NCI-H1417 treated with DMSO at 0.1 percent for 48 hours (cell line): ENCODE results near the gene ZNF438.
A peak's percentile ranks its signal among the peaks of the same experiment; 100 is the strongest.
"Not testable (repeated sequence)": the region's sequence is repeated elsewhere in the genome, so short reads cannot be mapped to it uniquely, and the experiment has no call there.

Experiments
- DNase-seq: peaks from one replicate; lab custom pipeline; 2025; lab: John Stamatoyannopoulos, UW

Gene ZNF438

DNA sequence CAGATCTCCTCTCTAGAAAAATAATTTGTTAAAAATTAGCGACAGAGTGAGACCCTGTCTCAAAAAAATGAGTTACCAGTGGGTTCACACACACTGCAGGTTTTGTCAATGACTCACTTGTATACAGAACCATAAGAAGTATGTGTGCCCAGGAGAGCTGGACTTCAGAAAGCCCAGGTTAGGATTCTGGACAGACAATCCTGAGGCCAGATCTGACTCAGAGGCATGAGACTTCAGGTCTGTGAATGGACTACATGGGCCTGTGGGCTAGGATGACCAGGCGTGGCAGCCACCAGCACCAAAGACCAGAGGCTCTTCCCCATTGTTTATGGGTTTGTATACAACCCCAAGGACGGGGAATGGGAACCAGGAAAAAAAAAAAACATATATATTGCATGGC lies 9.3 kb upstream of the ZNF438 start:
- no peak for DNase-seq

DNA sequence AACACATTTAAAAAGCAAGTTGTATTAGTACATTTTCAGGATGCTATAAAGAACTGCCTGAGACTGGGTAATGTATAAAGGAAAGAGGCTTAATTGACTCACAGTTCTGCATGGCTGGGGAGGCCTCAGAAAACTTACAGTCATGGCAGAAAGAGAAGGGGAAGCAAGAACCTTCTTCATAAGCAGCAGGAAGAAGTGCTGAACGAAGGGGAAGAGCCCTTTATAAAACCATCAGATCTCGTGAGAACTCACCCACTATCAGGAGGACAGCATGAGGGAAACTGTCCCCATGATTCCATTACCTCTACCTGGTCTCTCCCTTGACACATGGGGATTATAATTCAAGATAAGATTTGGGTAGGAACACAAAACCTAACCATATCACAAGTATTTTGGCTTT lies 7.3 kb upstream of the ZNF438 start:
- not testable (repeated sequence) for DNase-seq

DNA sequence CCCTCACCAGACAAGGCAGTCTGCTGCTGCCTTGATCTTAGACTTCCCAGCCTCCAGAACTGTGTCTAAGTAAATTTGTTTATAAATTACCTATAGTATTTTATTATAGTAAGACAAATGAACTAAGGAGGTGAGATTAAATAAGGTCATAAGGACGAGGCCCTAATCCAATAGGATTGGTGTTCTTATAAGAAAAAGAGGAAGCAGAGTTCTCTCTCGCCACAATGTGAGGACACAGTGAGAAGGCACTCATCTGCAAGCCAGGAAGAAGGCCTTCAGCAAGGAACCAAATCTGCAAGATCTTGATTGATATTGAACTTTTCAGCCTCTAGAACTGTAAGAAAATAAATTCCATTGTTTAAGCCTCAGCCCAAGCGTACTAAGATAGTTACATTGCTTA lies 6.1 kb upstream of the ZNF438 start:
- DNase-seq = no peak

DNA sequence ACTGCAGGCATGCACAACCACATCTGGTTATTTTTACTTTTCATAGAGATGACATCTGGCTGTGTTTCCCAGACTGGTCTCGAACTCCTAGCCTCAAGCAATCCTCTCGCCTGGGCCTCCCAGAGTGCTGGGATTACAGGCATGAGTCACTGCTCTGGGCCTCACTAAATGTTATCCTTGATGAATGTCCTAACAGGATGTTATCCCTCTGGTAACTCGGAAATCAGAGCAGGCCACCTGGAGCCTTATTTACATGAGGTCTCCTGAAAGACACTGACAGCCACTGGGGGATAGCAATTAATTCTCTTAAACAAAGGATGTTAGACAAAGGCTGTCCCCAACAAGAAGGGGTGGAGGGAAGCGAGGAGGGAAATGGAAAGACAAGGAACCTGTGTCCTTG lies 4.5 kb upstream of the ZNF438 start:
- DNase-seq = no peak

DNA sequence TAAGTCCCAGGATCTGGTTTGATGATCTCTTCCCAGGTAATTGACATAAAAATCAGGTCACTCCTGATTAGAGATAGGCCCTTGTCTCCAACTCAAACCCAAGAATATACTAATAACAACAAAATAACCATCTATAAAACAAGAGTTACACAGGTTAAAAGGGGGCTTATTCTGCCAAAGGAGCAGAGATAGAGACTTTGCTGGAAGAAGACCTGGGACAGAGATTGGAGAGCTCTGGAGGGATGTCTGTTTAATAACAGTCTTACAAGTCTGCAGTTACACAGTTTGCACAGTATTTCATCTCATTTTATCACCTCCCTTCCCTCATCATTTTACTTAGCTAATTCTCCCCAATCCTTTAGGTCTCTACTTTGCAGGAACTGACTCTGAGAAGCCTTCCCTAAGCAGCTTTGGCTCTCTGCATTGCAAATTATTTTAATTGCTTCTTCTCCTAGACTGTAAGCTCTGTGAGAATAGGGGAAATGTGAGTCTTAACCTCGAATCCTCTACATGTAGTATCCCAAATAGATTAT lies 3.7 kb upstream of the ZNF438 start:
- DNase-seq = no peak

GRCh38 chr10:31034098-31034909 lies 2.6 kb upstream of the ZNF438 start:
- DNase-seq = no peak

DNA sequence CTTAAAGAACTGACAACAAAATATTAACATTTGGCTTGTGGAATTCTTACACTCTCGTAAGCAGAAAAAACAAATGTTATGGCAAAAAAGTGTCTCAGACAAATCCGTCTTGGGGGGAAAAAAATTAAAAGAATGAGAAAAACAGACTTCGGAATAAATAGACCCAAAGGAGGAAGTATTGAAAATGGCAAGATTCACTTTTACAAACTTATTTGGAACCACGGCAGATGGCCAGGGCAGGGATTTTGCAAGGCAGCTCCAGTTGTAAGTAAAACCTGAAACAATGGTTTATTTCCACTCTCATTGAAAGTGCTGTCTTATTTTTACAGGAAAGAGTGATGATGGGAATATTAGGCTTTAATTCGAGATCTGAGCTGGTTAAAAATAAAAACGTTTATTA lies 1.5 kb upstream of the ZNF438 start:
- no peak for DNase-seq

DNA sequence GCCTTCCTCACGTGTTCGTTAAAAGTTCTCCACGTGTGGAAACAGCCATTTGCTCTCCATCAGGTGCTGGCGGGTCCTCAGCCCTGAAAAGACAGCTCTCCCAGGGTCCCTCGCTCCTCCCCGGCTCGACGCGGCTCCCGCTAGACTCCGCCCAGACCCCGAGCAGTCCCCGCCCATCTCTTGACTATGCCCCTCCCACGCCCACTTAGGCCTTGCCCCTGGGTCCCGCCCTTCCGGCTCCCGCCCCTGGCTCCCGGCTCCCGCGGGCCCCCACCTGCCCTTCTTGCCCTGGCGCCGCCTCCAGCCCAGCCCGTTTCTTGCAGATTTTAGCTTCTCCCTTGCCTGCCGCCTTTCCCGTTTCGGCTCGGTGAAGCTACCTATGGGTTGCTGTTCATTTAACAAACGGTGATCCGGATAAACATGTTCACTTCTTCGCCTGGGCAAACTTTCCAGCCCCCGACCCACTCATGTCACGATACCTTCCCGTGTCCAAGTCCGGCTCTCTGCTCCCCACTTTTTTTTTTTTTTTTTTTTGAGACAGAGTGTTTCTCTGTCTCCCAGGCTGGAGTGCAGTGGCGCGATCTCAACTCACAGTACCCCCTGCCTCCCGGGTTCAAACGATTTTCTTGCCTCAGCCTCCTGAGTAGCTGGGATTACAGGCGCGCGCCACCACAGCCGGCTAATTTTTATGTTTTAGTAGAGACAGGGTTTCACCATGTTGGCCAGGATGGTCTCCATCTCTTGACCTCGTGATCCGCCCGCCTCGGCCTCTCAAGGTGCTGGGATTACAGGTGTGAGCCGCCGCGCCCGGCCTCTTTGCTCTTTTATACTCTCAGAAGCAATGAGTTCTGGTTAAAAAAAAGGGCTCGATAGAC lies 830 bp upstream of the ZNF438 start:
- DNase-seq = peak; percentile 55

- no peak for DNase-seq
These were observed 484 bp downstream of the ZNF438 start for GRCh38 chr10:31031205-31031557.

DNA sequence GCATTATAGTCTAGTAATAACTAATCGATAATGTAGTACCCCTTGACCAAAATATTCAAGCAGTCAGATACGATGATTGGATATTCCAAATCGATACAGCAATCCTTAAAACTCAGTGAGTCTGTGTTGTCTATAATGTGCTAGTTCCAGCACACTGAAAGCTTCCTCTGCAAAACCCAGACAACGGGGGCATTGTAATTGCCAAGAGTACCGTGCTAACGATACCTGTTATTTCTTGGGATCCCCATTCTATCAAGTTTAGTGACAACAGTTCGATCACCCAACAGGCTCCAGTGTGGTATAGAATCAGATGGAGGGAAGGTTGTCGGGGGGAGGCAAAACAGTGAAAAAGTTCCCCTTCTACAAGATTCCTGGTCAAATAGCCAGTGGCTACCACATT lies 865 bp downstream of the ZNF438 start:
- no peak for DNase-seq

GRCh38 chr10:31030260-31030659 lies 1.4 kb downstream of the ZNF438 start:
- no peak for DNase-seq

DNA sequence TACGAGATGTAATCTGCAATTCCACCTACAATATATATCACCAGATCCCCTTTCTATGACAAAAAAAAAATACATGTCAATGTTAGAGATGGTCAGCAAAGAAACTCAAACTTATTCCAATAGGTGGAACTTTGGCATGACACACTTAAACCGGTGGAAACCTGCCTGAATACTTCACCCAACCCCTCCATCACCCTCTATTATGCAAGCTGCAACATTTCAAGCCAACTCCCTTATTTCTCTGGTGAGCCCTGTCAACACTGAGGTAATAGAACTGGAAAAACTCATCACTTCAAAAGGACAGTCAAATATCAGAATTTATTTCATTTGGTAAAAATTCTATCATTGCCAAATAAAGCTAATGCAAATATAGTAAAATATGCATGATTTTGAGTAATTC lies 3.6 kb downstream of the ZNF438 start:
- no peak for DNase-seq

DNA sequence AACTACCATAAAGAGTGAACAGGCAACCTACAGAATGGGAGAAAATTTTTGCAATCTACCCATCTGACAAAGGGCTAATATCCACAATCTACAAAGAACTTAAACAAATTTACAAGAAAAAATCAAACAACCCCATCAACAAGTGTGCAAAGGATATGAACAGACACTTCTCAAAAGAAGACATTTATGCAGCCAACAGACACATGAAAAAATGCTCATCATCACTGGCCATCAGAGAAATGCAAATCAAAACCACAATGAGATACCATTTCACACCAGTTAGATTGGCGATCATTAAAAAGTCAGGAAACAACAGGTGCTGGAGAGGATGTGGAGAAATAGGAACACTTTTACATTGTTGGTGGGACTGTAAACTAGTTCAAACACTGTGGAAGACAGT lies 5.4 kb downstream of the ZNF438 start:
- DNase-seq = not testable (repeated sequence)

DNA sequence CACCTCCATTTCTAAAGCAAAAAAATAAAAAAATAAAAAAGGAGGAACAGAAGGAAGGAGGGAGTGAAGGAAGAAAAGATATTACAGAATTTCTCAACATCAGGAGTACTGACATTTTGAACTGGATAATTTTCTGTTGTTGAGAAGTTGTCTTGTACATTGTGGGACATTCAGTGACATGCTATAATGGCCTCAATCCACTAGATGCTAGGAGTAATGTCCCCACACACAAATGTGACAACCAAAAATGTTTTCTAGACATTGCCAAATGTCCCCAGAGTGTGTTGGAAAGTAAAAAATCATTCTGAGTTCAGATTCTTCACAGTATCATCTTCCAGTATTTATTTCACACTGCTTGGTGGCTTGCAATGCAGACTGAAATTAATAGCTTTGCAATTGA lies 6.5 kb downstream of the ZNF438 start:
- no peak for DNase-seq

DNA sequence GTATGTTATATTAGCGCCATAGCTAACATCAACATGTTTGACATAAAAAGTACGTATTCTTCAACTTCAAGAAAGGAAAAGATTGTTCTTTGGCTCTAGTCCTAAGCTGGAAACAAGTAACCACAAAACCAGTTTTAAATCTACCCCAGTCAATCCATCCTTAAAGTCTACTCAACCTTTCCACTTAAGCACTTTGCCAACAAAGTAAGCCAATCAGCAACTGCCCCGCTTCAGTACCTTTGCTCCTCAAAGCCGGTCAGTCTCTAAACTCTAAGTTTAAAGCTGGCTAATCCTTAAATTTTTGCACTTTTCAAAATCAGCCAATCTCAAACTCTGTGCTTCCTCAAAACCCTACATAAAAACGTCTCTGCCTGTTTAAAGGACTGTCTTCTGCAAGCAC lies 8.1 kb downstream of the ZNF438 start:
- DNase-seq = no peak

- no peak for DNase-seq
These were observed 11.5 kb downstream of the ZNF438 start for GRCh38 chr10:31020209-31020608.

DNA sequence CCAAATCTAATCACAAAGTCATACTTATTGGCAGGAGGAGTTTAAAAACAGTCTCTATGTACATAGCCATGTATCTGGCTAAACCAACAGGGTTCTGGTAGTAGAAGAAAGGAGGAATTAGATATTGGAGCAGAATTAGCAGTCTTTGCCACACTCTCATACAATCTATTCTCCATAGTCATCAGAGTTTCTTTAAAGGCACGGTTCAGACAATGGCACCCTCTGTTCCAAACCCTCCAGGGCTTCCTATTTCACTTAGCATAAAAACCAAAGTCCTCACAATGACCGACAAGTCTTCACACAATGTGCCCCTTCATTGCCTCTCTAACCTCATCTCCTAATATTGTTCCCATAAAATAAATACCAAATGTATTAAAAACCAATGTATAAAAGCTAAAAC lies 12.7 kb downstream of the ZNF438 start:
- DNase-seq = no peak

GRCh38 chr10:31018356-31018750 lies 13.3 kb downstream of the ZNF438 start:
- no peak for DNase-seq

- no peak for DNase-seq
These were observed 13.9 kb downstream of the ZNF438 start for GRCh38 chr10:31017534-31018355.

DNA sequence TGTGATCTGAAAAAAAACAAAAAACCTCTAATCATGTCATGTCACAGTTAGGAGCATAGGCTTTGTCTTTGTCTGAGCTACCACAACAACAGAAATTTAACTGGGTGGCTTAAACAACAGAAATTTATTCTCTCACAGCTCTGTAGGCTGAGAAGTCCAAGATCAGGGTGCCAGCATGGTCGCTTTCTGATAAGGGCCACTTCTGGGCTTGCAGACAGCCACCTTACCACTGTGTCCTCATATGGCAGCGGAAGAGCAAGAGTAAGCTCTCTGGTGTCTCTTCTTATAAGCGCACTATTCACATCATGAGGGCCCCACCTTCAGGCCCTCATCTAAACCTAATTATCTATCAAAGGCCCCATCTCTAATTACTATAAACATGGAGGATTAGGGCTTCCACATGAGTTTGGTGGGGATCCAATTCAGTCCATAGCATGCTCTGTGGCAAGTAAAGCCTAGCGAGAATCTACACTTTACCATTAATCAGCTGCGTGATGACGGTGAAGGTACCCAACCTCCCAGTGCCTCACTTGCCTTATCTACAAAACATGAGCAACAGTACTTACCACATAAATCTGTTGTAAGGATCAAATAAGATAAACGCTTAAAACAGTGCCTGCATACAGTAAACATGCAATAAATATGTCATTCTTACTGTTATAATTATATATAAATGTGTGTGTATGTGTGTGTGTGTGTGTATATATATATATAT lies 17.3 kb downstream of the ZNF438 start:
- DNase-seq = no peak

DNA sequence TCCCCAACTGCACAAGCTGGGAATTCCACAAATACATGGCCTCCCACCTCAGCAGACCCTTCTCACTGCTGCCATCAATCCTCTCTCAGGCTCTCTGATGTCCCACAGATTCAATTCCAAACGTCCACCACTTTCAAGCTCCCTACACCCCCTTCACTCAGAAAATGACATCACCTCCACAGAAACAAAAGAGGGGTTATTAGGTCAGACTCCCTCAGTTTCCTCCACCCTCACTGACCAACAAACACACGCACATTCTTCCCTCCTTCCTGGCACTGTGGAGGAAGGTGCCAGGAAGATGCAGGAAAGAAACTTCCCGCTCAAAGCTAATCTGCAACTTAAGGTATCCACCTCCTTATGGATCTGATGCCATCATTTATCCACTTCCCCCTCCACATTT lies 18.3 kb downstream of the ZNF438 start:
- DNase-seq = no peak

- DNase-seq = no peak
These were observed 20.0 kb downstream of the ZNF438 start for GRCh38 chr10:31011665-31012022.
